ENCODE results near the gene FBXL20.
"Not testable (repeated sequence)": the region's sequence is repeated elsewhere in the genome, so short reads cannot be mapped to it uniquely, and the experiment has no call there.

FBXL20 gene

GRCh38 chr17:39380144-39380543 is 21.3 kb downstream of the FBXL20 start:
- no peak for DNase-seq

GRCh38 chr17:39376434-39376833 is 25.0 kb downstream of the FBXL20 start:
- no peak for DNase-seq

GRCh38 chr17:39367805-39368204 is 33.6 kb downstream of the FBXL20 start:
- DNase-seq, result not testable (repeated sequence)

- DNase-seq, result no peak
Observed at GRCh38 chr17:39365872-39366271, 35.6 kb downstream of the FBXL20 start.

GRCh38 chr17:39365242-39365641 is 36.2 kb downstream of the FBXL20 start:
- no peak for DNase-seq

GRCh38 chr17:39364236-39365025 is 37.0 kb downstream of the FBXL20 start:
- no peak for DNase-seq

GRCh38 chr17:39361064-39361463 is 40.4 kb downstream of the FBXL20 start:
- no peak for DNase-seq

- no peak for DNase-seq
Observed at GRCh38 chr17:39360537-39360936, 40.9 kb downstream of the FBXL20 start.

GRCh38 chr17:39359994-39360393 is 41.4 kb downstream of the FBXL20 start:
- DNase-seq, result no peak

GRCh38 chr17:39357986-39358385 is 43.4 kb downstream of the FBXL20 start:
- DNase-seq, result no peak

GRCh38 chr17:39357488-39357887 is 43.9 kb downstream of the FBXL20 start:
- no peak for DNase-seq

GRCh38 chr17:39352986-39353385 is 48.4 kb downstream of the FBXL20 start:
- no peak for DNase-seq

GRCh38 chr17:39352511-39352910 is 48.9 kb downstream of the FBXL20 start:
- no peak for DNase-seq

GRCh38 chr17:39351508-39351907 is 49.9 kb downstream of the FBXL20 start:
- no peak for DNase-seq

GRCh38 chr17:39349246-39349645 is 52.2 kb downstream of the FBXL20 start:
- DNase-seq, result no peak

GRCh38 chr17:39346863-39347262 is 54.6 kb downstream of the FBXL20 start:
- DNase-seq, result not testable (repeated sequence)

- no peak for DNase-seq
Observed at GRCh38 chr17:39341541-39341940, 59.9 kb downstream of the FBXL20 start.

- no peak for DNase-seq
Observed at GRCh38 chr17:39340731-39341130, 60.7 kb downstream of the FBXL20 start.

GRCh38 chr17:39339272-39339671 is 62.2 kb downstream of the FBXL20 start:
- no peak for DNase-seq

GRCh38 chr17:39337649-39338048 is 63.8 kb downstream of the FBXL20 start:
- DNase-seq, result not testable (repeated sequence)

- no peak for DNase-seq
Observed at GRCh38 chr17:39335704-39336223, 65.7 kb downstream of the FBXL20 start.

GRCh38 chr17:39334008-39334744 is 67.2 kb downstream of the FBXL20 start:
- DNase-seq, result not testable (repeated sequence)

- DNase-seq, result no peak
Observed at GRCh38 chr17:39332092-39332491, 69.3 kb downstream of the FBXL20 start.

- DNase-seq, result no peak
Observed at GRCh38 chr17:39328815-39329214, 72.6 kb downstream of the FBXL20 start.
